Nephron (organoid): Measurements from ENCODE around the gene KAZN.

ENCODE experiments used
- H3K27ac Mint-ChIP-seq, 3 experiments: 2 replicates each; pipeline ENCODE4 v1.8.0; 2020; ENCODE audit warnings: mixed read lengths in 3 of 3, mild to moderate bottlenecking in 2 of 3, moderate library complexity in 1 of 3
- H3K27me3 Mint-ChIP-seq: 2 replicates; pipeline ENCODE4 v1.8.0; 2021; ENCODE audit warnings: low read depth, mild to moderate bottlenecking, moderate library complexity, mixed read lengths
- H3K36me3 Mint-ChIP-seq: 2 replicates; pipeline ENCODE4 v1.8.0; 2020; ENCODE audit warnings: low read depth, mixed read lengths
- H3K4me1 Mint-ChIP-seq: 2 replicates; pipeline ENCODE4 v1.8.0; 2020; ENCODE audit warnings: mixed read lengths
- H3K4me3 Mint-ChIP-seq, 3 experiments: 2 replicates each; pipeline ENCODE4 v1.8.0; 2020; ENCODE audit warnings: mild to moderate bottlenecking in 3 of 3, mixed read lengths in 3 of 3, moderate library complexity in 2 of 3
- H3K9me3 Mint-ChIP-seq: 2 replicates; pipeline ENCODE4 v1.8.0; 2020; ENCODE audit warnings: mixed read lengths
- CTCF ChIP-seq, 3 experiments: fragments of 200-600 bp; sonication (generic); IDR thresholded peaks; one replicate each; pipeline ENCODE4 v1.5.0; 2021; ENCODE audit warnings: antibody characterized with exemption in 3 of 3; ENCODE audit not compliant: unreplicated experiment in 3 of 3

Gene KAZN

GRCh38 chr1:15137809-15138208 lies 539.3 kb downstream of the KAZN start:
- Mint-ChIP-seq H3K27ac (no peak overlapping the region), H3K9me3 (peaks cover 3% of the 10 kb centered on the region), H3K36me3 (no peaks in the 10 kb centered on the region), H3K27me3 (peaks cover 3% of the 10 kb centered on the region), H3K4me1 (peaks cover 5% of the 10 kb centered on the region), H3K4me3 (no peak overlapping the region)
- no peak for TF ChIP-seq CTCF (IDR thresholded peaks at IDR 0.05; ENCODE audit: unreplicated experiment in 3 of 3)

- peaks cover 8% of the 10 kb centered on the region for H3K9me3 Mint-ChIP-seq
- TF ChIP-seq CTCF (IDR thresholded peaks at IDR 0.05; ENCODE audit: unreplicated experiment in 3 of 3): no peak
- H3K27me3 Mint-ChIP-seq: peaks cover 3% of the 10 kb centered on the region
These were observed 541.3 kb downstream of the KAZN start for GRCh38 chr1:15139654-15140350.

GRCh38 chr1:15141935-15142539 lies 543.6 kb downstream of the KAZN start:
- Mint-ChIP-seq H3K27ac (no peak overlapping the region), H3K4me1 (peaks cover 5% of the 10 kb centered on the region), H3K9me3 (peaks cover 8% of the 10 kb centered on the region), H3K27me3 (peaks cover 5% of the 10 kb centered on the region), H3K36me3 (no peaks in the 10 kb centered on the region), H3K4me3 (no peak overlapping the region)
- no peak for TF ChIP-seq CTCF (IDR thresholded peaks at IDR 0.05; ENCODE audit: unreplicated experiment in 3 of 3)

More at GRCh38 chr1:15139654-15140350, 541.3 kb downstream of the KAZN start:
- Mint-ChIP-seq H3K36me3 (no peaks in the 10 kb centered on the region), H3K27ac (peak overlapping the region in 1 of 3 experiments; percentile 9), H3K4me1 (peaks cover 5% of the 10 kb centered on the region), H3K4me3 (no peak overlapping the region)

GRCh38 chr1:15145327-15145726 lies 546.8 kb downstream of the KAZN start:
- H3K4me3 Mint-ChIP-seq: no peak overlapping the region
- H3K27me3 Mint-ChIP-seq: peaks cover 4% of the 10 kb centered on the region
- H3K4me1 Mint-ChIP-seq: peaks cover 12% of the 10 kb centered on the region
- H3K9me3 Mint-ChIP-seq: peaks cover 8% of the 10 kb centered on the region
- no peak overlapping the region for H3K27ac Mint-ChIP-seq
- TF ChIP-seq CTCF (IDR thresholded peaks at IDR 0.05; ENCODE audit: unreplicated experiment in 3 of 3): no peak
- H3K36me3 Mint-ChIP-seq: no peaks in the 10 kb centered on the region

- Mint-ChIP-seq H3K27me3 (peaks cover 10% of the 10 kb centered on the region), H3K27ac (no peak overlapping the region)
These were observed 547.7 kb downstream of the KAZN start for GRCh38 chr1:15146142-15146680.

More at GRCh38 chr1:15146142-15146680, 547.7 kb downstream of the KAZN start:
- Mint-ChIP-seq H3K36me3 (no peaks in the 10 kb centered on the region), H3K4me1 (peaks cover 19% of the 10 kb centered on the region), H3K9me3 (peaks cover 12% of the 10 kb centered on the region), H3K4me3 (no peak overlapping the region)
- no peak for TF ChIP-seq CTCF (IDR thresholded peaks at IDR 0.05; ENCODE audit: unreplicated experiment in 3 of 3)
